Measurements from ENCODE around the gene ZNF837. TPM values are rescaled to one million over a fixed set of nuclear protein-coding genes. Genes with fewer than 3 reads are reported as not detected.

The ZNF837 gene
- total RNA-seq, 1 donor from 2014 or later = 1.4 TPM

GRCh38 chr19:58356766-58357480, 23.9 kb downstream of the ZNF837 start:
- TF ChIP-seq, protein P1, sequence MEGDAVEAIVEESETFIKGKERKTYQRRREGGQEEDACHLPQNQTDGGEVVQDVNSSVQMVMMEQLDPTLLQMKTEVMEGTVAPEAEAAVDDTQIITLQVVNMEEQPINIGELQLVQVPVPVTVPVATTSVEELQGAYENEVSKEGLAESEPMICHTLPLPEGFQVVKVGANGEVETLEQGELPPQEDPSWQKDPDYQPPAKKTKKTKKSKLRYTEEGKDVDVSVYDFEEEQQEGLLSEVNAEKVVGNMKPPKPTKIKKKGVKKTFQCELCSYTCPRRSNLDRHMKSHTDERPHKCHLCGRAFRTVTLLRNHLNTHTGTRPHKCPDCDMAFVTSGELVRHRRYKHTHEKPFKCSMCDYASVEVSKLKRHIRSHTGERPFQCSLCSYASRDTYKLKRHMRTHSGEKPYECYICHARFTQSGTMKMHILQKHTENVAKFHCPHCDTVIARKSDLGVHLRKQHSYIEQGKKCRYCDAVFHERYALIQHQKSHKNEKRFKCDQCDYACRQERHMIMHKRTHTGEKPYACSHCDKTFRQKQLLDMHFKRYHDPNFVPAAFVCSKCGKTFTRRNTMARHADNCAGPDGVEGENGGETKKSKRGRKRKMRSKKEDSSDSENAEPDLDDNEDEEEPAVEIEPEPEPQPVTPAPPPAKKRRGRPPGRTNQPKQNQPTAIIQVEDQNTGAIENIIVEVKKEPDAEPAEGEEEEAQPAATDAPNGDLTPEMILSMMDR (IDR thresholded peaks at IDR 0.05) = no peak
- no peak for TF ChIP-seq EZH2phosphoT487 (IDR thresholded peaks at IDR 0.05)
- TF ChIP-seq EZH2 (IDR thresholded peaks at IDR 0.05) = no peak
- Histone ChIP-seq H3K4me2 (no peak overlapping the region), H3K27me3 (no peaks in the 10 kb centered on the region), H3F3A (ENCODE audit: low read depth) (peaks cover 4% of the 10 kb centered on the region), H3K79me2 (ENCODE audit: low read depth) (peaks cover 10% of the 10 kb centered on the region), H3K9me3 (ENCODE audit: low read depth) (no peaks in the 10 kb centered on the region), H3K9ac (no peak overlapping the region), H3K27ac (no peak overlapping the region), H4K20me1 (ENCODE audit: low read depth) (no peaks in the 10 kb centered on the region), H2AFZ (replicated peaks) (no peak overlapping the region), H3K4me3 (no peak overlapping the region), H3K4me1 (no peaks in the 10 kb centered on the region), H3K36me3 (no peaks in the 10 kb centered on the region)
- Mint-ChIP-seq H3K4me1 (peaks cover 10% of the 10 kb centered on the region), H3K27me3 (ENCODE audit: insufficient read depth, low read depth) (peaks cover 14% of the 10 kb centered on the region), H3K4me3 (no peak overlapping the region), H3K9me3 (no peaks in the 10 kb centered on the region), H3K27ac (no peak overlapping the region), H3K36me3 (peaks cover 2% of the 10 kb centered on the region)
- no peak for DNase-seq (ENCODE audit: low spot score)

DNA sequence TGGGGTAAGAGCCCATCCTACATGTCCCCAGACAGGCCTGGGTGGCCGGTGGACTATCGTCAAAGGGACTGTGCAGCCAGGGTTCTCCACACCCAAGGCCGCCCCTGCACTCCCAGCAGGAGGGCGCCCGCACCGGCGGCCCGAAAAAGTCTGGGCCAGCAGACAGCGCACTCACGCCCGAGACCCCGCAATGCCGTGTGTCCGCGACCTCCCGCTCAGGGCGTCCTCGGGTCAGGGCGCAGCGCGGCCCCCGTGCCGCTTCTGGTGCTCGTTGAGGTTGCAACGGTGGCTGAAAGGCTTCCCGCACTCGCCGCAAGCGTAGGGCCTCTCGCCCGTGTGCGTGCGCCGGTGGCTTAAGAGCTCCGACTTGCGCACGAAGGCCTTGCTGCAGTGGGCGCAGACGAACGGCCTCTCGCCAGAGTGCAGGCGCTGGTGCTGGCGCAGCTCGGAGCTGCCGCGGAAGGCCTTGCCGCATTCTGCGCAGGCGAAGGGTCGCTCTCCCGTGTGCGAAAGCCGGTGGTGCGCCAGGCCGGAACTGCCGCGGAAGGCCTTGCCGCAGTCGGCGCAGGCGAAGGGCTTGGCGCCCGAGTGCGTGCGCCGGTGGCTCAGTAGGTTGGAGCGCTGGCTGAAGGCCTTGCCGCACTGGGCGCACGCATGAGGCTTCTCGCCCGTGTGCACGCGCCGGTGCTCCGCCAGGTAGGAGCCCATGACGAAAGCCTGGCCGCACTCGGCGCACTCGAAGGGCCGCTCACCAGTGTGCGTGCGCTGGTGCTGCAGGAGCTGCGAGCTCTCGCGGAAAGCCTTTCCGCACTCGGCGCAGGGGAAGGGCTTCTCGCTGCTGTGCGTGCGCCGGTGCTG, 24.7 kb downstream of the ZNF837 start:
- Histone ChIP-seq H3F3A (ENCODE audit: low read depth) (no peaks in the 10 kb centered on the region), H3K4me2 (no peak overlapping the region), H3K36me3 (no peaks in the 10 kb centered on the region), H3K4me3 (no peak overlapping the region), H3K9me3 (ENCODE audit: low read depth) (no peaks in the 10 kb centered on the region), H3K27ac (no peak overlapping the region), H3K9ac (no peak overlapping the region), H4K20me1 (ENCODE audit: low read depth) (no peaks in the 10 kb centered on the region), H3K79me2 (ENCODE audit: low read depth) (peaks cover 4% of the 10 kb centered on the region), H3K4me1 (no peaks in the 10 kb centered on the region), H3K27me3 (no peaks in the 10 kb centered on the region), H2AFZ (replicated peaks) (no peak overlapping the region)
- H3K4me3 Mint-ChIP-seq = no peak overlapping the region
- H3K4me1 Mint-ChIP-seq = peaks cover 4% of the 10 kb centered on the region
- peaks cover 13% of the 10 kb centered on the region for H3K27me3 Mint-ChIP-seq (ENCODE audit: insufficient read depth, low read depth)
- H3K36me3 Mint-ChIP-seq = peaks cover 2% of the 10 kb centered on the region
- no peak for DNase-seq (ENCODE audit: low spot score)
- TF ChIP-seq, protein P1 (IDR thresholded peaks at IDR 0.05) = no peak
- no peak for TF ChIP-seq EZH2phosphoT487 (IDR thresholded peaks at IDR 0.05)
- TF ChIP-seq EZH2 (IDR thresholded peaks at IDR 0.05) = no peak
- no peaks in the 10 kb centered on the region for H3K9me3 Mint-ChIP-seq
- no peak overlapping the region for H3K27ac Mint-ChIP-seq

GRCh38 chr19:58355215-58355796, 25.5 kb downstream of the ZNF837 start:
- H3K27me3 ChIP-seq = no peaks in the 10 kb centered on the region
- H3K4me3 ChIP-seq = no peak overlapping the region
- DNase-seq (ENCODE audit: low spot score) = no peak
- H4K20me1 ChIP-seq (ENCODE audit: low read depth) = no peaks in the 10 kb centered on the region
- H3K27ac ChIP-seq = no peak overlapping the region
- no peaks in the 10 kb centered on the region for H3K4me1 ChIP-seq
- Mint-ChIP-seq H3K4me3 (no peak overlapping the region), H3K9me3 (no peaks in the 10 kb centered on the region), H3K27me3 (ENCODE audit: insufficient read depth, low read depth) (peaks cover 15% of the 10 kb centered on the region), H3K27ac (no peak overlapping the region), H3K36me3 (peaks cover 2% of the 10 kb centered on the region), H3K4me1 (peaks cover 2% of the 10 kb centered on the region)
- no peaks in the 10 kb centered on the region for H3F3A ChIP-seq (ENCODE audit: low read depth)
- H2AFZ ChIP-seq (replicated peaks) = no peak overlapping the region
- no peak overlapping the region for H3K9ac ChIP-seq
- TF ChIP-seq, protein P1 (IDR thresholded peaks at IDR 0.05) = no peak
- TF ChIP-seq EZH2 (IDR thresholded peaks at IDR 0.05) = no peak
- TF ChIP-seq EZH2phosphoT487 (IDR thresholded peaks at IDR 0.05) = no peak
- no peaks in the 10 kb centered on the region for H3K79me2 ChIP-seq (ENCODE audit: low read depth)
- no peak overlapping the region for H3K4me2 ChIP-seq
- H3K9me3 ChIP-seq (ENCODE audit: low read depth) = no peaks in the 10 kb centered on the region
- no peaks in the 10 kb centered on the region for H3K36me3 ChIP-seq
